ENCODE data around the gene TTLL9. TPM values are rescaled to one million over a fixed set of nuclear protein-coding genes. Genes with fewer than 3 reads are reported as not detected.

The TTLL9 gene
- polyA plus RNA-seq, 1 donor from 2014 or later: 8.0 TPM

GRCh38 chr20:31918466-31919105 is 48.2 kb downstream of the TTLL9 start:
- no peaks in the 10 kb centered on the region for H4K20me1 ChIP-seq (ENCODE audit: insufficient read depth)
- H3K36me3 ChIP-seq (ENCODE audit: insufficient read depth, low read length): no peaks in the 10 kb centered on the region
- H2AFZ ChIP-seq (ENCODE audit: low read depth, low read length): no peak overlapping the region
- no peak overlapping the region for H3K9ac ChIP-seq (ENCODE audit: low read length)
- no peaks in the 10 kb centered on the region for H3K9me2 ChIP-seq (ENCODE audit: insufficient read depth, low read length)
- no peaks in the 10 kb centered on the region for H3K27me3 ChIP-seq (ENCODE audit: insufficient read depth, low read depth, low read length)
- H3K4me3 ChIP-seq (ENCODE audit: low read length): no peak overlapping the region
- no peaks in the 10 kb centered on the region for H3K79me2 ChIP-seq (replicated peaks; ENCODE audit: insufficient read depth, low read length)
- H3K9me3 ChIP-seq (ENCODE audit: low read length): no peaks in the 10 kb centered on the region
- no peak overlapping the region for H3K27ac ChIP-seq (ENCODE audit: low read length)
- H3K4me2 ChIP-seq (ENCODE audit: low read length): no peak overlapping the region
- no peak for TF ChIP-seq RAD21 (conservative IDR thresholded peaks at IDR 0.05)
- TF ChIP-seq SMC3 (conservative IDR thresholded peaks at IDR 0.05; ENCODE audit: poor library complexity): no peak
- TF ChIP-seq EP300 (conservative IDR thresholded peaks at IDR 0.05; ENCODE audit: poor library complexity, severe bottlenecking): no peak
- no peak for TF ChIP-seq TAF1 (IDR thresholded peaks at IDR 0.05; ENCODE audit: low read depth)
- no peak for TF ChIP-seq MXI1 (conservative IDR thresholded peaks at IDR 0.05; ENCODE audit: poor library complexity, severe bottlenecking)
- no peak for TF ChIP-seq CTCF (IDR thresholded peaks at IDR 0.05; ENCODE audit: poor library complexity, severe bottlenecking)
- TF ChIP-seq REST (IDR thresholded peaks at IDR 0.05; ENCODE audit: borderline replicate concordance): no peak
- no peak for TF ChIP-seq EZH2 (IDR thresholded peaks at IDR 0.05; ENCODE audit: borderline replicate concordance, insufficient read depth, low read length, poor library complexity, severe bottlenecking)
- H3F3A ChIP-seq (ENCODE audit: insufficient read depth, low read length, poor library complexity, severe bottlenecking): no peaks in the 10 kb centered on the region

- Histone ChIP-seq H3K36me3 (ENCODE audit: insufficient read depth, low read length) (no peaks in the 10 kb centered on the region), H4K20me1 (ENCODE audit: insufficient read depth) (no peaks in the 10 kb centered on the region), H3K79me2 (replicated peaks; ENCODE audit: insufficient read depth, low read length) (no peaks in the 10 kb centered on the region), H3K27me3 (ENCODE audit: insufficient read depth, low read depth, low read length) (no peaks in the 10 kb centered on the region), H3K9me3 (ENCODE audit: low read length) (no peaks in the 10 kb centered on the region), H3K4me3 (ENCODE audit: low read length) (no peak overlapping the region), H2AFZ (ENCODE audit: low read depth, low read length) (no peak overlapping the region), H3K9me2 (ENCODE audit: insufficient read depth, low read length) (no peaks in the 10 kb centered on the region), H3K4me2 (ENCODE audit: low read length) (no peak overlapping the region), H3K9ac (ENCODE audit: low read length) (no peak overlapping the region), H3F3A (ENCODE audit: insufficient read depth, low read length, poor library complexity, severe bottlenecking) (no peaks in the 10 kb centered on the region), H3K27ac (ENCODE audit: low read length) (no peak overlapping the region)
- TF ChIP-seq SMC3 (conservative IDR thresholded peaks at IDR 0.05; ENCODE audit: poor library complexity): no peak
- no peak for TF ChIP-seq REST (IDR thresholded peaks at IDR 0.05; ENCODE audit: borderline replicate concordance)
- TF ChIP-seq RAD21 (conservative IDR thresholded peaks at IDR 0.05): no peak
These were observed 49.1 kb downstream of the TTLL9 start for GRCh38 chr20:31919410-31920155.

All from neural cell (in vitro differentiated cells).